ENCODE measurements around the gene LAD1.

LAD1 gene

GRCh38 chr1:201389051-201389450 is 10.1 kb downstream of the LAD1 start:
- no peak for DNase-seq

DNA sequence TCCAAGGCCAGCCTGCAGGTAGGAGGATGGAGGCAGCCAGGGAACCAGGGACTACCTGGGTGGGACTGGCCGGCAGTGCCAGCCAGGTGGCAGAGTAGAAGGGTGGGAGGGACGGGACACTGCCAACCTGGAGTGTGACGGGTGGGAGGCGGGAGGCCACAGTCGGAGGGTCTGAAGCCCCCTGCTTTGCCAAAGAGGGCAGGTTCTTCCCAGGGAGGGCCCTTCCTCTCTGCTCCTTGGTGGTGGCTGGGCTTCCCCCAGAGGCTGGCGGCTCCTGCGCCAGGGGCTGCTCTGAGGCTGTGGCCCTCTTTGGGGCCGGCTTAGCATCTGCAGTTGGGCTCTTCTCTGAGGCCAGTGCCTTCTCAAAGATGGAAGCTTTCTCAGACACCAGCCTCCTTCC is 12.9 kb downstream of the LAD1 start:
- DNase-seq, result no peak

GRCh38 chr1:201385299-201385891 is 13.7 kb downstream of the LAD1 start:
- peak; percentile 56 for DNase-seq

DNA sequence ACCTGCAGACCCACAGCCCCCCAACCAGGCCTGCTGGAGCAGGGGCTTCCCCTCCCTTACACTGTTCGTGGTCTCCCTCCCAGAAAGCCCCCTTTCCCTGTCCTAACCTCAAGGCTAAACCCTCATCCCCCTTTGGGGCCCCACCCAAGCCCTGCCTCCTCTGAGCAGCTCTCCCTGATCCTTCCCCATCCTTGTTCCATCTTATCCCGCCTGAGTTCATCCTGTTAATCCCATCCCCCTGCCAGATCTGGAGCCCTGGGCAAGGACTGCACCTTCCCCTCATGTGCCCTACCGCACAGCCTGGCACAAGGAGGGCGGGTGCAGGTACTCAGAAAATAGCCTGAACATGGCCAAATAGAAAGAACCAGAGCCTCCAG is 14.7 kb downstream of the LAD1 start:
- DNase-seq, result no peak

GRCh38 chr1:201383647-201384405 is 15.3 kb downstream of the LAD1 start:
- DNase-seq, result no peak

GRCh38 chr1:201381130-201381529 is 18.0 kb downstream of the LAD1 start:
- no peak for DNase-seq

DNA sequence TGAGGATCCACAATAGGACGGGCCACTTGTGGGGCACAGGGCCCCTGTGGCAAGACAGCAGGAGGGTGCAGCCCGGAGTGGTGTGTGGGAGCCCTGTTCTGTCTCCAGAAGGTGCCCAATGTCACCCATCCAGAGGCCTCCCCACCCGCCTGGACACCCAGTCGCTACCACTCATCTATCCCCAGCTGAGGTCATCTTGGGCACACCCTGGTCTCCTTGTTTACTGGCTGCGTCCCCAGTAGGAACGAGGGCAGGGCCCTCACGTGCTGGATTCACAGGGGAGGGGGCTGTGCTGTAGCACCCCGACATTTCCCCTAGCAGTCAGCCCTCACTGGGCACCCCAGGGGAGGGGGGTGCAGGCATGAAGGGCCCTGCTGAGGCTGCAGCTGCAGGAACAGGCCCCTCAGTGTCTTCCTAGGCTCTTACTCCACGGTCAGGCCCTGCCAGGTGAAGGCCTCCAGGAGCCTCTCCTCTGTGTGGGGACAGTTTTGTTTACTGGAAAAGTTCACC is 19.3 kb downstream of the LAD1 start:
- DNase-seq, result no peak

GRCh38 chr1:201378804-201379203 is 20.3 kb downstream of the LAD1 start:
- no peak for DNase-seq

DNA sequence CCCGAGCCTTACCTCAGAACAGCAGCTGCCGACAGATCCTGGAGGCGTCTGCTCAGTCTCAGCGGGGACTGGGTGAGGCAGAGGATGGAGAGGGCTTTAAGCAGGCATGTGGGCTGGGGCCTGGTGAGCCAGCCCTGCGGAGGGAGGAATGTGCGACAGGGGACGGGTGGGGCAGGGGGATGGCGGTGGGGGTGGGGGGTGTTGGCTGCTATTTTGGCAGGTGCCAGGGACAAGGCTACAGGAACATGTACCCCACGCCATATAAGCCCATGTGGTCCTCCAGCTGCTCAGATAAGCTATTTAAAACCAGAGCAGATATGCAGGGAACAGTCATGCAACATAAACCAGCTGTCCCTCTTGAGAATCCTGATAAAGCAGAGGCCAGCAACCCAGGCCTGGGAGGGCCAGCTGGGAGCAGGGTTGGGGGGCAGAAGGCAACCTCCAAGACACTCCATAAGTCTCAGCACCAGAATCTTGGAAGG is 21.5 kb downstream of the LAD1 start, which contains the start of gene TNNT2:
TSS of gene TNNT2 (minus strand) at position 70 of the 482 bp plus-strand sequence. CDS start 4,426 bp downstream, outside the sequence.
- DNase-seq, result no peak

GRCh38 chr1:201376464-201377374 is 22.4 kb downstream of the LAD1 start:
- DNase-seq, result peak; percentile 18

GRCh38 chr1:201376107-201376463 is 23.0 kb downstream of the LAD1 start:
- no peak for DNase-seq

DNA sequence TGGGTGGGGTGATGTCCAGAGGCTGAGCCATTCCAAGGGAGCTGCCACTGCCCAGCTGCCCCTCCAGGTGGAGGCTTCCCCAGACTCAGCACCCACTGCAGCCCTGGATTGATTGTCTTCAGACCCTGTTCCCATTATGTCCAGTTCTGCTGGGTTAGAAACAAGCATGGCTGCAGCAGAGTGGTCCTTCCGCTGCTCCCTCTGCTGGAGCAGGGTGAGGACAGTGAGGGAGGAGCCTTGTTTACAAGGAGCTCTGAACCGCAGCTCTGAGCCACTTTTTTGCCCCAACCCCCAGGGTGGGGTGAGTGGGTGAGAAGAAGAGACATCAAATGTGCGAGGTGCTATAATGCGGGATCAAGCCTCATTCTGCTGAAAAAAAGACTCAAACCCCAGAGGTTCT is 24.0 kb downstream of the LAD1 start:
- DNase-seq, result no peak

- no peak for DNase-seq
Observed at GRCh38 chr1:201374364-201374763, 24.8 kb downstream of the LAD1 start.

DNA sequence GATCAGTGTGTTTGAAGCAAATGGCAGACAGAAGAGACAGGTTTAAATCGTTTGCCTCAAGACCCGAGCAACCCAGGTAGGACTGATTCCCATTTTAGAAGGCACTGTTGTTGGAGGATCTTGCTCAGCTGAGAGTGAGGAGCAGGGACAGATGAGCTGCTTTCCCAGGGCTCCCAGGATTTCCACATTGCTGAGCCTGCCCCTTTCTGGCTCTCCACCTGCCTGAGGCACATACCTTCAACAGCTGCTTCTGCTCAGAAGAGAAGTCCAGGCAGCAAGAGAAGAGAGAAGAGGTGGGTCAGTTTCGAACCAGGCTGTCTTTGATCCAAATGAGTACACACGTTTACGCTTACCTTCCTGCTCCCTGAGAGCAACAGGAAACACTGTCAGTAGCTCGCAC is 27.3 kb downstream of the LAD1 start:
- DNase-seq, result no peak

DNA sequence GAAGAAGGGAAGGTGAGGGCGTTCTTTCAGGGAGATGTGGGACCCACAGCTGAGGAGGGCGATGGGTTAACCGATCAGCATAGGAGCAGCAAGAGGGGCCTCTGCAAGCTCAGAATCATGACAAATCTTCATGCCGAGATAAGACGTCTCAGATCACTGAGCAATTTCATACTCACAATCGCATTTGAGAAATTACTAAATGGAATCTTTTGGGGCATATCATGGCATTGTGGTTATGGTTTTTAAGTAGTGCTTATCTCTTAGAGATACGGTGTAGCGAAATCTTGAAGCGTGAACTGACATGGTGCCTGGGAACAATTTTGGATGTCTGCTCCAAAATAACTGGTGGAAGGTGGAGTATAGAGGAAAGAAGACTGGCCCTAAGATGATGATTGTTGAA is 27.8 kb downstream of the LAD1 start:
- DNase-seq, result no peak

DNA sequence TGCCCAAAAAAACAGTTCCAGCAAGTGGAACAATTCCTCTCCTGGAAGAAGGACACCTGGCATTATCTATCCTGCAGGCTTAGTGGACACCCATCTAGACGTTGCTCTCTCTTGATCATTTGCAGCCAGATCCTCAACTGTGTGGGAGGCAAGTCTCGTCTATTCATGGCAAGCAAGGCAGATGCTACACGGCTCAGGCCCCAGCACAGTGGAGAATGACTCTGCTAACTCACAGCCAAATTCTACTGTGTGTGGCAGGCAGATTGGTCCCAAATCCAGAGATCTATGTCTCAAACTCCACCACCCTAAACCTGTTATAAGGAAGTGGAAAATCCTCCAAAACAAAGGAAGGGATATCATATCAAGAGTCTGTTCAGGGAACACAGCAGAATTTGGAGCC is 28.6 kb downstream of the LAD1 start:
- DNase-seq, result no peak

GRCh38 chr1:201369209-201369608 is 29.9 kb downstream of the LAD1 start:
- DNase-seq, result no peak

GRCh38 chr1:201366696-201367095 is 32.4 kb downstream of the LAD1 start:
- no peak for DNase-seq

DNA sequence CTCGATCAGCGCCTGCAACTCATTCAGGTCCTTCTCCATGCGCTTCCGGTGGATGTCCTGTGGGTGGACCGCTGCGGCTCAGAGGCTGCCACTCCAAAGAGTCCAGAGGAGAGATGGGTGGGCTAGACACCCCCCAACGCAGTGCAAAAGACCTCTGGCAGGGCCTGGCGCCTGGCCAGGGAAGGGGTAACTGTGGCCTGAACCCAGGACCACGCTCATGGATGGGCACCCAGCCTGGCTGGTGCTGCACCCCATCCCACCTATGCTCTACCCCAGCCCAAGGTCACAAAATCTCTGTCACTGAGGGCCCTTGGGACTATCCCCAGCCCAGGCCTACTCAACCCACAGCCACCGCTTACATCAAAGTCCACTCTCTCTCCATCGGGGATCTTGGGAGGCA is 33.9 kb downstream of the LAD1 start:
- DNase-seq, result no peak

- DNase-seq, result no peak
Observed at GRCh38 chr1:201364808-201365105, 34.4 kb downstream of the LAD1 start.

- no peak for DNase-seq
Observed at GRCh38 chr1:201363467-201363866, 35.7 kb downstream of the LAD1 start.

DNA sequence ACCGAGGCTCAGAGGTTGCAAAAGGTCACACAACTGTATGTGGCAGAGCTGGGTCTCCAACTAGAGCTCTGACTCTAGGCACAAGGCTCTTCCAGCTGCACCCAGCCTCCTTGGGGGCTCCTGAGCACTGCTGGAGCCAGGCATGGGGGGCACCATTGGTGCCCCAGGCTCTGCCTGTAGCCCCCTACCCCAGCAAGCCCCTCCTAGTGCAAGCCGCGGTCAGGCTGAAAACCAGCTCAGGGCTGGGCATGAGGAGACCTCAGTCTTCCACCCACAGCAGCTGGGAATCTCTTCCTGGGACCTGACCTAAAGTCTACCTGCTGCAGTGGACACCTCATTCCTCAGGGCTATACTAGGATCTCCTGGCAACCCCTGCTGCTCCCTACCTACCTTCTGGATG is 36.2 kb downstream of the LAD1 start:
- no peak for DNase-seq

- DNase-seq, result peak; percentile 41
Observed at GRCh38 chr1:201361652-201362504, 37.2 kb downstream of the LAD1 start.

Data from activated CD4-positive, alpha-beta T cell treated with anti-CD3 and anti-CD28 coated beads, Interleukin-10, Interleukin-2, amounts not matched to agents 100 ng/mL and 50 ng/mL, durations not matched to agents 16 hours and 8 hours (primary cell).